Activated T-cell treated with anti-CD3 and anti-CD28 coated beads for 1 hour (primary cell): Measurements from ENCODE around the gene EPC2.
"Not testable (repeated sequence)": the region's sequence is repeated elsewhere in the genome, so short reads cannot be mapped to it uniquely, and the experiment has no call there.

Experiments
- DNase-seq: peaks from one replicate; pipeline ENCODE4 v3.0.0-alpha.2; 2020; ENCODE audit warnings: low read depth

Gene EPC2

GRCh38 chr2:148674063-148675020 lies 29.8 kb downstream of the EPC2 start:
- DNase-seq = no peak

GRCh38 chr2:148675708-148676107 lies 31.2 kb downstream of the EPC2 start:
- DNase-seq = no peak

- DNase-seq = not testable (repeated sequence)
These were observed 34.0 kb downstream of the EPC2 start for GRCh38 chr2:148678302-148679179.

GRCh38 chr2:148680462-148680861 lies 35.9 kb downstream of the EPC2 start:
- no peak for DNase-seq

GRCh38 chr2:148681443-148681842 lies 36.9 kb downstream of the EPC2 start:
- no peak for DNase-seq

- not testable (repeated sequence) for DNase-seq
These were observed 37.3 kb downstream of the EPC2 start for GRCh38 chr2:148681862-148682261.

- no peak for DNase-seq
These were observed 40.0 kb downstream of the EPC2 start for GRCh38 chr2:148684507-148684906.

- DNase-seq = no peak
These were observed 43.0 kb downstream of the EPC2 start for GRCh38 chr2:148687543-148687942.

GRCh38 chr2:148688011-148688410 lies 43.5 kb downstream of the EPC2 start:
- DNase-seq = not testable (repeated sequence)

- no peak for DNase-seq
These were observed 52.4 kb downstream of the EPC2 start for GRCh38 chr2:148696985-148697384.

- no peak for DNase-seq
These were observed 55.3 kb downstream of the EPC2 start for GRCh38 chr2:148699830-148700229.

- no peak for DNase-seq
These were observed 56.5 kb downstream of the EPC2 start for GRCh38 chr2:148701039-148701438.

GRCh38 chr2:148701877-148702276 lies 57.3 kb downstream of the EPC2 start:
- DNase-seq = no peak

- DNase-seq = no peak
These were observed 57.9 kb downstream of the EPC2 start for GRCh38 chr2:148702475-148702874.

- no peak for DNase-seq
These were observed 59.7 kb downstream of the EPC2 start for GRCh38 chr2:148704247-148704646.

GRCh38 chr2:148716378-148716920 lies 71.9 kb downstream of the EPC2 start:
- DNase-seq = no peak

GRCh38 chr2:148718039-148718438 lies 73.5 kb downstream of the EPC2 start:
- no peak for DNase-seq

- no peak for DNase-seq
These were observed 74.7 kb downstream of the EPC2 start for GRCh38 chr2:148719195-148719749.

- DNase-seq = no peak
These were observed 75.4 kb downstream of the EPC2 start for GRCh38 chr2:148719941-148720436.

GRCh38 chr2:148720501-148721001 lies 76.0 kb downstream of the EPC2 start:
- DNase-seq = no peak

GRCh38 chr2:148721520-148721931 lies 77.0 kb downstream of the EPC2 start:
- DNase-seq = no peak
